RWPE1 (cell line): ENCODE data around the gene PTRH2.
A peak's percentile ranks its signal among the peaks of the same experiment; 100 is the strongest.
"Not testable (repeated sequence)": the region's sequence is repeated elsewhere in the genome, so short reads cannot be mapped to it uniquely, and the experiment has no call there.

Experiments used
- CTCF ChIA-PET: fragments of 350-600 bp; sonication (Branson Sonifier 250); formaldehyde crosslinking; extraction: SDS; loops from one replicate; lab custom pipeline; 2021; lab: Yijun Ruan, JAX
- POLR2A ChIA-PET: fragments of 400-600 bp; formaldehyde crosslinking; extraction: SDS; loops from one replicate; lab custom pipeline; 2020; ENCODE audit warnings: antibody characterized with exemption; ENCODE audit not compliant: low non-redundant PET; lab: Yijun Ruan, JAX
- DNase-seq: peaks from one replicate; pipeline ENCODE4 v3.0.0; 2012; ENCODE audit warnings: low spot score
- H3K27ac ChIP-seq: fragments of 450-650 bp; 2 replicates; pipeline ENCODE4 v1.5.1; 2017
- CTCF ChIP-seq: fragments of 450-650 bp; conservative IDR thresholded peaks from 2 replicates; pipeline ENCODE4 v1.5.1; 2017; ENCODE audit warnings: low read depth, mild to moderate bottlenecking

The PTRH2 gene

GRCh38 chr17:59671386-59671785 is 35.8 kb downstream of the PTRH2 start:
- DNase-seq = no peak
- POLR2A ChIA-PET = no interaction called here
- TF ChIP-seq CTCF = no peak
- CTCF ChIA-PET = no interaction called here
- no peak overlapping the region for H3K27ac ChIP-seq

- POLR2A ChIA-PET = no interaction called here
- CTCF ChIA-PET = interaction anchor here (0.6 to 0.7 kb wide), 2 partner anchors 19 to 437 kb away, joined by 3 to 4 read pairs; no protein-coding TSS in a partner anchor
- no peak for DNase-seq
- H3K27ac ChIP-seq = no peak overlapping the region
- TF ChIP-seq CTCF = no peak
These were observed 37.3 kb downstream of the PTRH2 start for GRCh38 chr17:59669944-59670343.

- POLR2A ChIA-PET = no interaction called here
- DNase-seq = no peak
- TF ChIP-seq CTCF = no peak
- H3K27ac ChIP-seq = no peak overlapping the region
- CTCF ChIA-PET = interaction anchor here (0.6 kb wide), 1 partner anchor 436 kb away, joined by 3 read pairs; no protein-coding TSS in a partner anchor
These were observed 37.8 kb downstream of the PTRH2 start for GRCh38 chr17:59669411-59669810.

- H3K27ac ChIP-seq = no peak overlapping the region; the same call in 1 of the 2 replicates
- peak; percentile 44 for DNase-seq
These were observed 38.4 kb downstream of the PTRH2 start for GRCh38 chr17:59668816-59669215.

GRCh38 chr17:59666235-59666634 is 41.0 kb downstream of the PTRH2 start:
- no peak overlapping the region for H3K27ac ChIP-seq
- DNase-seq = no peak
- TF ChIP-seq CTCF = no peak
- ChIA-PET POLR2A (no interaction called here), CTCF (no interaction called here)

More at GRCh38 chr17:59668816-59669215, 38.4 kb downstream of the PTRH2 start:
- CTCF ChIA-PET = interaction anchor here (0.6 kb wide), 1 partner anchor 283 kb away, joined by 3 read pairs; no protein-coding TSS in a partner anchor
- POLR2A ChIA-PET = no interaction called here
- TF ChIP-seq CTCF = no peak

GRCh38 chr17:59656624-59657023 is 50.6 kb downstream of the PTRH2 start:
- H3K27ac ChIP-seq, DNase-seq, POLR2A ChIA-PET: not testable (repeated sequence)
- CTCF ChIA-PET = interaction anchor here (0.9 kb wide), 1 partner anchor 8 kb away, joined by 4 read pairs; no protein-coding TSS in a partner anchor

GRCh38 chr17:59652119-59652518 is 55.1 kb downstream of the PTRH2 start:
- TF ChIP-seq CTCF = no peak
- no peak for DNase-seq
- CTCF ChIA-PET = no interaction called here
- POLR2A ChIA-PET = no interaction called here
- no peak overlapping the region for H3K27ac ChIP-seq
